ENCODE measurements around the gene RAX.

The RAX gene

GRCh38 chr18:59228351-59228750, 44.9 kb downstream of the RAX start:
- peaks cover 65% of the 10 kb centered on the region for H3K27me3 ChIP-seq (ENCODE audit: low read depth, low read length)
- no peak overlapping the region for H3K27ac ChIP-seq (ENCODE audit: low read length)
- no peak overlapping the region for H3K4me3 ChIP-seq (ENCODE audit: low read length)
- H3K9me3 ChIP-seq (ENCODE audit: insufficient read depth, low read length), result no peaks in the 10 kb centered on the region
- H3K9ac ChIP-seq (ENCODE audit: low read length), result no peak overlapping the region
- H3K36me3 ChIP-seq (replicated peaks; ENCODE audit: low read depth, low read length), result no peaks in the 10 kb centered on the region
- peaks cover 14% of the 10 kb centered on the region for H3K4me1 ChIP-seq (ENCODE audit: low read length)
- no peak overlapping the region for H2AFZ ChIP-seq (ENCODE audit: low read depth, low read length)
- H4K20me1 ChIP-seq (ENCODE audit: insufficient read depth, low read length), result no peaks in the 10 kb centered on the region
- no peak overlapping the region for H3K4me2 ChIP-seq (ENCODE audit: low read length)
- no peaks in the 10 kb centered on the region for H3K79me2 ChIP-seq (ENCODE audit: low read length)
- TF ChIP-seq CTCF (IDR thresholded peaks at IDR 0.05; ENCODE audit: low read depth, low read length) (no peak), EZH2phosphoT487 (IDR thresholded peaks at IDR 0.05; ENCODE audit: low read depth) (no peak)

GRCh38 chr18:59222341-59222740, 50.9 kb downstream of the RAX start:
- H3K4me1 ChIP-seq (ENCODE audit: low read length), result peaks cover 5% of the 10 kb centered on the region
- no peak overlapping the region for H3K4me3 ChIP-seq (ENCODE audit: low read length)
- TF ChIP-seq CTCF (IDR thresholded peaks at IDR 0.05; ENCODE audit: low read depth, low read length) (no peak), EZH2phosphoT487 (IDR thresholded peaks at IDR 0.05; ENCODE audit: low read depth) (no peak)
- H3K79me2 ChIP-seq (ENCODE audit: low read length), result no peaks in the 10 kb centered on the region
- H4K20me1 ChIP-seq (ENCODE audit: insufficient read depth, low read length), result no peaks in the 10 kb centered on the region
- H3K9me3 ChIP-seq (ENCODE audit: insufficient read depth, low read length), result no peaks in the 10 kb centered on the region
- H3K4me2 ChIP-seq (ENCODE audit: low read length), result no peak overlapping the region
- H2AFZ ChIP-seq (ENCODE audit: low read depth, low read length), result no peak overlapping the region
- H3K27ac ChIP-seq (ENCODE audit: low read length), result no peak overlapping the region
- H3K9ac ChIP-seq (ENCODE audit: low read length), result no peak overlapping the region
- H3K27me3 ChIP-seq (ENCODE audit: low read depth, low read length), result peaks cover 32% of the 10 kb centered on the region
- H3K36me3 ChIP-seq (replicated peaks; ENCODE audit: low read depth, low read length), result no peaks in the 10 kb centered on the region

DNA sequence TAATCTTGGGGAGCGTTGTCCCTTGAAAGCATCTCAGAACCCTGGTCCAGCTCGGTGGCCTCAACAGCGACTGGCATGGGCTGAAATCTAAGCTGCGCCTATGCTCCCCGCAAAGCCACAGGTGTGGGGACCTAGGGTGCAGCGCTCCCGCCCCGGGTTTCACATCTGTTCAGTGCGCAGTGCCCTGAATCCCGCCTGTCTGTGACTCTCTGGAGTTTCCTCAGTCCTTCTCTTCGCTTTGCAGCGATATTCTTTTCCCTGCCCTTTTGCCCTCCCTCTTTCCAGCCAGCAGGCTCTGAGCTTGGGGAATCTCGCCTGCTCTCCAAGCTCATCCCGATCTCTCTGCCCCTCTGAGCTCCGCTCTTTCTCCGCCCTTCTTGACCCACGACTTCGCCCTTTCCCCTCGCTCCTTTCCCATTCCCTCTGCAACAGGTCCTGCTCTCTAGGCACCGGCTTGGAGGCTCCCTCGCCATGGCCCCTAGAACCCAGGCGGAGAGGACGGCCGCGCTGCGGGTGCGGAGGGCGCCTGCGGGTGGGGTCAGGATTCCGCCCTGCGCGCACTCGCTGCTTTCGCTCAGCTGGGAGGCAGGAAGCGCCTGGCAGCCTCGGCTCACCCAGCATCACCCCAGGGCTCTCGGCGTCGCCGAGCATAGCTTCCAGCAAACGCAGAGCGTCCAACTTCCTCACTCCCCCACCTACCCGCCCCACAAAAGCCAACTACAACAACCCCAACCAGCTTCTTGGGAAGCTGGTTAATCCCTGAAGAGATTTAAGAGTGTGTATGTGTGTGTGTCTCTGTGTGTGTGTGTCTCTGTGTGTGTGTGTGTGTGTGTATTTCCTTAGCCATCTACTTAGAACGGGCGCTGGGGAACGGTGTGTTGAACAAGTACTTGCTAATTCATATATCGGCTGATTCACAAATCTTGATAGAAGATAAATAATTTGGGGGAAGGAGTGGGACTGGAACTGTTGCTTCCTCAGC, 52.2 kb downstream of the RAX start:
- Histone ChIP-seq H3K36me3 (replicated peaks; ENCODE audit: low read depth, low read length) (no peaks in the 10 kb centered on the region), H3K27ac (ENCODE audit: low read length) (no peak overlapping the region), H3K4me1 (ENCODE audit: low read length) (peaks cover 18% of the 10 kb centered on the region), H4K20me1 (ENCODE audit: insufficient read depth, low read length) (no peaks in the 10 kb centered on the region), H3K9me3 (ENCODE audit: insufficient read depth, low read length) (no peaks in the 10 kb centered on the region), H3K4me3 (ENCODE audit: low read length) (no peak overlapping the region), H3K9ac (ENCODE audit: low read length) (no peak overlapping the region), H3K4me2 (ENCODE audit: low read length) (no peak overlapping the region), H2AFZ (ENCODE audit: low read depth, low read length) (no peak overlapping the region), H3K27me3 (ENCODE audit: low read depth, low read length) (peaks cover 32% of the 10 kb centered on the region), H3K79me2 (ENCODE audit: low read length) (no peaks in the 10 kb centered on the region)
- no peak for TF ChIP-seq EZH2phosphoT487 (IDR thresholded peaks at IDR 0.05; ENCODE audit: low read depth)
- no peak for TF ChIP-seq CTCF (IDR thresholded peaks at IDR 0.05; ENCODE audit: low read depth, low read length)

DNA sequence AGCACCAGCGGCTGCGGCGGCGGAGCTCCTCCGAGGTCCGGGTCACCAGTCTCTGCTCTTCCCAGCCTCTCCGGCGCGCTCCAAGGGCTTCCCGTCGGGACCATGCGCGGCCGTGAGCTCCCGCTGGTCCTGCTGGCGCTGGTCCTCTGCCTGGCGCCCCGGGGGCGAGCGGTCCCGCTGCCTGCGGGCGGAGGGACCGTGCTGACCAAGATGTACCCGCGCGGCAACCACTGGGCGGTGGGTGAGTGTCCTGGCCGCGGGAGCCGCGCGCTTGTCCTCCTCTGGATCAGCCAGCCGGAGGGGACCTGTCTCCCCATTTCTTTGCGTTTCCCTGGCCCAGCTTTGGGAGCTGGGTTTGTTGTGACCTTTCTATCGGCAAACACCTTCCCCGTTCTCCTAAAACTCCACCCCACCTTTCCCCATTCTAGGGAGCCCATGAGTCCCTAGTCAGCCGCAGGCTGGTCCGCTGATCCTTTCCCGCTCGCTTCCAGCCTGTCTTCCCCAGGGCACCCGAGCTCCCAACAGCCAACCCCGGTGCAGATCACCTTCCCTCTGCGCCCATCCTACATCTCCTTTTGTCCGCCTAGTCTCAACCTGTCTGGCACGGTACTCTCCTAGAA, 53.0 kb downstream of the RAX start:
- no peak for TF ChIP-seq EZH2phosphoT487 (IDR thresholded peaks at IDR 0.05; ENCODE audit: low read depth)
- TF ChIP-seq CTCF (IDR thresholded peaks at IDR 0.05; ENCODE audit: low read depth, low read length), result no peak
- Histone ChIP-seq H3K79me2 (ENCODE audit: low read length) (no peaks in the 10 kb centered on the region), H3K36me3 (replicated peaks; ENCODE audit: low read depth, low read length) (no peaks in the 10 kb centered on the region), H3K4me1 (ENCODE audit: low read length) (peaks cover 20% of the 10 kb centered on the region), H3K9me3 (ENCODE audit: insufficient read depth, low read length) (no peaks in the 10 kb centered on the region), H3K9ac (ENCODE audit: low read length) (no peak overlapping the region), H3K27me3 (ENCODE audit: low read depth, low read length) (peaks cover 32% of the 10 kb centered on the region), H3K27ac (ENCODE audit: low read length) (no peak overlapping the region), H3K4me2 (ENCODE audit: low read length) (no peak overlapping the region), H3K4me3 (ENCODE audit: low read length) (no peak overlapping the region), H2AFZ (ENCODE audit: low read depth, low read length) (no peak overlapping the region), H4K20me1 (ENCODE audit: insufficient read depth, low read length) (no peaks in the 10 kb centered on the region)
